ENCODE results near the gene TDRD7. TPM values are rescaled to one million over a fixed set of nuclear protein-coding genes. Genes with fewer than 3 reads are reported as not detected.

TDRD7 gene
- total and polyA plus RNA-seq, 3 donors from 2014 or later: 31.2 to 85.8 (median 32.2) TPM

- Histone ChIP-seq H3K9me3 (no peaks in the 10 kb centered on the region), H3K27me3 (no peaks in the 10 kb centered on the region), H3K4me3 (no peak overlapping the region), H3K4me1 (peaks cover 22% of the 10 kb centered on the region), H3K36me3 (ENCODE audit: low read depth, missing control alignments) (no peaks in the 10 kb centered on the region), H3K27ac (peak overlapping the region in 1 of 2 donors; percentile 68)
- 83 to 86% methylated on average over 18 of the region's 18 CpGs for WGBS, 2 donors
- TF ChIP-seq POLR2A (IDR thresholded peaks at IDR 0.05) (no peak), CTCF (IDR thresholded peaks at IDR 0.05) (no peak)
- no peak for DNase-seq
- intact Hi-C loops (cut with DNase I; ENCODE audit: low total_unique reads): no loop called here
Observed at GRCh38 chr9:97527626-97528528, 116.0 kb downstream of the TDRD7 start.

DNA sequence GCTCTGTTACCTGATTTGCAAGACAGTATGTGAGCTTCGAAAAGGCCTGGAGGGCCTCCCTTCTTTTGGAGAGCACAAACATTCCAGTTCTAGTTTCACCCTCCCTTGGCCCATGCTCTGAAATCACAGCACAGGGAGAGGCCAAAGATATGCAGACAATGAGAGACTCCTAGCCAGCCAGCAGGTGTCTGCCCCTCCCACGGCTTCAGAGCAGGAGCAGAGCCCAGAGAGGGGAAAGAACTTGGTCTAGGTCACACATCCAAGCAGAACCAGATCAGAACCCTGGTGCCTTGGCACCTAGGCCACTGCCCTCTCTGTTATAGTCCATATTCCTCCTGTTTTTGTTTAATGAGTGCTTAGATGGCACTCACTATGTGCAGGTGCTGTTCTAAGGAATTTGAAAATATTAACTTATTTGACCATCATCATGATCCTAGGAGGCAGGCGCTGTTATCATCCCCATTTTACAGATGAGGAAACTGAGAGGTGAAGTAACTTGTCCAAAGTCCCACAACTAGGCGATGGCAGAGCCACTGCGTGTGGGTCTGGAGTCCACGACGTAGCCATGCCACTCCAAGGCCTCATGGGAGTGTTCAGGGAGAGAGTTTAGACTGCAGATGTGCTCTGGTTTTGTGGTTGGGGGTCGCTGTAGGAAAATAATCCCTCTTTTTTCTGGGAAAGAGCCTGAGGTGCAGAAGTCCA lies 116.8 kb downstream of the TDRD7 start:
- 78 to 84% methylated on average over 8 of the region's 8 CpGs for WGBS, 2 donors
- no peak overlapping the region for H3K4me3 ChIP-seq
- DNase-seq: no peak
- peak overlapping the region; percentile 68 to 78 for H3K27ac ChIP-seq
- peaks cover 22% of the 10 kb centered on the region for H3K4me1 ChIP-seq
- H3K9me3 ChIP-seq: no peaks in the 10 kb centered on the region
- no peaks in the 10 kb centered on the region for H3K36me3 ChIP-seq (ENCODE audit: low read depth, missing control alignments)
- intact Hi-C loops (cut with DNase I; ENCODE audit: low total_unique reads): no loop called here
- no peak for TF ChIP-seq POLR2A (IDR thresholded peaks at IDR 0.05)
- no peak for TF ChIP-seq CTCF (IDR thresholded peaks at IDR 0.05)
- H3K27me3 ChIP-seq: no peaks in the 10 kb centered on the region

GRCh38 chr9:97529363-97530076 lies 117.6 kb downstream of the TDRD7 start:
- intact Hi-C loops (cut with DNase I; ENCODE audit: low total_unique reads): no loop called here
- Histone ChIP-seq H3K4me3 (no peak overlapping the region), H3K27me3 (no peaks in the 10 kb centered on the region), H3K27ac (peak overlapping the region; percentile 76 to 78), H3K9me3 (no peaks in the 10 kb centered on the region), H3K4me1 (peaks cover 22% of the 10 kb centered on the region), H3K36me3 (ENCODE audit: low read depth, missing control alignments) (no peaks in the 10 kb centered on the region)
- WGBS, 2 donors: 38 to 61% methylated on average over 11 of the region's 11 CpGs
- peak; percentile 54 for DNase-seq
- TF ChIP-seq POLR2A (IDR thresholded peaks at IDR 0.05) (no peak), CTCF (IDR thresholded peaks at IDR 0.05) (no peak)

DNA sequence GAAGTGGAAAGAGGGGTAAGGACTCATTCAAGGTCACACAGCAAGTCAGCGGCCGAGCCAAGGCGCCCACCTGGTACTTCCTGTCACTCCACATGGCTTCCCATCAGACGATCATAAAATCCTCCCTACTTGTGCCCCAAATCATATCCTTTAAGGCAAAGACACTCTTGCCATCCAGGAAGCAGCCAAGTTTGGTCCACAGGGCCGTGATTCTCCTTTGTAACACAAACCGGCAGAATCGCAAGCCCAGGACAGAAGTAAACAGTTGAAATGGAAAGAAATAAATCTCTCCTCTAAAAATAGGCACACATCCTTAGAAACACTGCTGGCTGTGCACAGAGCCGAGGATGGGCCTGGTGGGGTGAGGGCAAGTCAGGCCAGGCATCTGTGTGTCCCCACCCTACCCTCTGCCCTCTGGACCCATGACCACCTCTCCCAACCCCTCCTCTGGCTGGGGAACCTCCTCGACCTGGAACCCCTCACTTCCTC lies 120.0 kb downstream of the TDRD7 start:
- Histone ChIP-seq H3K36me3 (ENCODE audit: low read depth, missing control alignments) (no peaks in the 10 kb centered on the region), H3K27ac (peak overlapping the region in 1 of 2 donors; percentile 32), H3K27me3 (no peaks in the 10 kb centered on the region), H3K9me3 (no peaks in the 10 kb centered on the region), H3K4me1 (peaks cover 22% of the 10 kb centered on the region), H3K4me3 (no peak overlapping the region)
- WGBS, 2 donors: 46 to 63% methylated on average over 9 of the region's 9 CpGs
- intact Hi-C loops (cut with DNase I; ENCODE audit: low total_unique reads): no loop called here
- no peak for TF ChIP-seq CTCF (IDR thresholded peaks at IDR 0.05)
- no peak for TF ChIP-seq POLR2A (IDR thresholded peaks at IDR 0.05)
- DNase-seq: no peak
